Activated CD4-positive, alpha-beta T cell treated with anti-CD3 and anti-CD28 coated beads, Interleukin-2, amount 50 U/mL, for 48 hours (primary cell): ENCODE measurements around the gene OR13C3.
"Not testable (repeated sequence)": the region's sequence is repeated elsewhere in the genome, so short reads cannot be mapped to it uniquely, and the experiment has no call there.

ENCODE experiments used
- DNase-seq, 2 experiments: peaks; one replicate each; pipeline ENCODE4 v3.0.0-alpha.2; 2020

The OR13C3 gene

GRCh38 chr9:104536756-104537155 lies at the start of gene OR13C3:
TSS of gene OR13C3 (minus strand) at chr9:104536856. CDS start at chr9:104536723, 133 bp downstream.
- DNase-seq = no peak

GRCh38 chr9:104580562-104580961 lies 43.9 kb upstream of the OR13C3 start:
- no peak for DNase-seq

- no peak for DNase-seq
Observed at GRCh38 chr9:104577263-104577662, 40.6 kb upstream of the OR13C3 start.

- DNase-seq = no peak
Observed at GRCh38 chr9:104575456-104575855, 38.8 kb upstream of the OR13C3 start.

- DNase-seq = no peak
Observed at GRCh38 chr9:104572612-104573011, 36.0 kb upstream of the OR13C3 start.

- no peak for DNase-seq
Observed at GRCh38 chr9:104568868-104569267, 32.2 kb upstream of the OR13C3 start, which contains the start of gene OR13C8. TSS of gene OR13C8 (plus strand) at chr9:104569168. CDS start at chr9:104569168, 0 bp downstream.

- DNase-seq = no peak
Observed at GRCh38 chr9:104564358-104564757, 27.7 kb upstream of the OR13C3 start.

GRCh38 chr9:104556830-104557634 lies 20.4 kb upstream of the OR13C3 start:
- DNase-seq = no peak

- no peak for DNase-seq
Observed at GRCh38 chr9:104555521-104555920, 18.9 kb upstream of the OR13C3 start.

- DNase-seq = no peak
Observed at GRCh38 chr9:104553261-104553660, 16.6 kb upstream of the OR13C3 start.

GRCh38 chr9:104544644-104545043 lies 8.0 kb upstream of the OR13C3 start:
- DNase-seq = no peak

GRCh38 chr9:104539275-104539674 lies 2.6 kb upstream of the OR13C3 start:
- no peak for DNase-seq

GRCh38 chr9:104527109-104527508 lies 9.5 kb downstream of the OR13C3 start, which contains the start of gene OR13C4:
TSS of gene OR13C4 (minus strand) at chr9:104527209. CDS start at chr9:104527209, 0 bp downstream.
- no peak for DNase-seq

- not testable (repeated sequence) for DNase-seq
Observed at GRCh38 chr9:104520241-104520640, 16.4 kb downstream of the OR13C3 start.

GRCh38 chr9:104514901-104515300 lies 21.8 kb downstream of the OR13C3 start:
- DNase-seq = no peak

GRCh38 chr9:104506565-104506964 lies 30.1 kb downstream of the OR13C3 start:
- no peak for DNase-seq

- no peak for DNase-seq
Observed at GRCh38 chr9:104503963-104504362, 32.7 kb downstream of the OR13C3 start, which contains the start of gene OR13F1. TSS of gene OR13F1 (plus strand) at chr9:104504263. CDS start at chr9:104504263, 0 bp downstream.

GRCh38 chr9:104503440-104503839 lies 33.2 kb downstream of the OR13C3 start:
- no peak for DNase-seq

GRCh38 chr9:104494808-104495207 lies 41.8 kb downstream of the OR13C3 start:
- no peak for DNase-seq
